OCI-LY7 (cell line): ENCODE measurements around the gene VAMP7. TPM values are rescaled to one million over a fixed set of nuclear protein-coding genes. Genes with fewer than 3 reads are reported as not detected.
A peak's percentile ranks its signal among the peaks of the same experiment; 100 is the strongest.

ENCODE experiments used
- BruUV-seq: library from RNA; stranded (reverse); fragments of 400-500 nt; replicated peaks from 2 replicates; lab custom pipeline; 2021; lab: Mats Ljungman, UMichigan
- CTCF ChIA-PET: fragments of 300-600 bp; sonication (Branson Sonifier 250); formaldehyde crosslinking; loops from one replicate; lab custom pipeline; 2022; ENCODE audit warnings: antibody characterized with exemption; ENCODE audit not compliant: unreplicated experiment; lab: Charles Lee
- POLR2A ChIA-PET: fragments of 300-600 bp; sonication (Branson Sonifier 250); formaldehyde crosslinking; loops from one replicate; lab custom pipeline; 2022; ENCODE audit warnings: antibody characterized with exemption; lab: Charles Lee
- DNase-seq: peaks from one replicate; pipeline ENCODE4 v3.0.0-alpha.2; 2015; ENCODE audit warnings: low spot score
- H2AFZ ChIP-seq: fragments of 200-600 bp; sonication (generic), shearing (Covaris generic); 2 replicates; pipeline ENCODE4 v1.6.1; 2014; ENCODE audit warnings: mild to moderate bottlenecking, antibody characterized with exemption, low read length, moderate library complexity
- H3K27ac ChIP-seq: fragments of 200-600 bp; sonication (generic); 2 replicates; pipeline ENCODE4 v1.5.1; 2014; ENCODE audit warnings: mixed run types, low read depth, mild to moderate bottlenecking, moderate library complexity, low read length, inconsistent platforms; ENCODE audit not compliant: poor library complexity, severe bottlenecking
- H3K36me3 ChIP-seq: fragments of 200-600 bp; sonication (generic); 2 replicates; pipeline ENCODE4 v1.6.1; 2014; ENCODE audit warnings: mild to moderate bottlenecking, antibody characterized with exemption, low read length, moderate library complexity, mixed read lengths; ENCODE audit not compliant: insufficient read depth
- H3K4me1 ChIP-seq: fragments of 200-600 bp; sonication (generic); 2 replicates; pipeline ENCODE4 v1.5.1; 2014; ENCODE audit warnings: mild to moderate bottlenecking, low read length; ENCODE audit not compliant: insufficient read depth, poor library complexity, severe bottlenecking
- H3K4me2 ChIP-seq: fragments of 200-600 bp; sonication (generic); 2 replicates; pipeline ENCODE4 v1.6.1; 2014; ENCODE audit warnings: mild to moderate bottlenecking, low read length
- H3K4me3 ChIP-seq: fragments of 200-600 bp; sonication (generic); 2 replicates; pipeline ENCODE4 v1.5.1; 2014; ENCODE audit warnings: mild to moderate bottlenecking, low read depth, low read length; ENCODE audit not compliant: poor library complexity, severe bottlenecking
- H3K79me2 ChIP-seq: fragments of 200-600 bp; sonication (generic); 2 replicates; pipeline ENCODE4 v1.6.1; 2016; ENCODE audit warnings: low read depth, mild to moderate bottlenecking, low read length, moderate library complexity, mixed read lengths; ENCODE audit not compliant: insufficient read depth
- H3K9me2 ChIP-seq: fragments of 200-600 bp; sonication (generic); 2 replicates; pipeline ENCODE4 v1.6.1; 2016; ENCODE audit warnings: mild to moderate bottlenecking, low read length, mixed read lengths; ENCODE audit not compliant: insufficient read depth
- H3K9me3 ChIP-seq: fragments of 200-600 bp; sonication (generic); 2 replicates; pipeline ENCODE4 v1.6.1; 2014; ENCODE audit warnings: mild to moderate bottlenecking, mixed run types, low read length, mixed read lengths
- H4K20me1 ChIP-seq: fragments of 200-600 bp; sonication (generic); 2 replicates; pipeline ENCODE4 v1.6.1; 2014; ENCODE audit warnings: mild to moderate bottlenecking, antibody characterized with exemption, low read length, moderate library complexity, mixed read lengths; ENCODE audit not compliant: insufficient read depth
- CTCF ChIP-seq: fragments of 200-600 bp; sonication (generic); conservative IDR thresholded peaks from 2 replicates; pipeline ENCODE4 v1.5.1; 2014; ENCODE audit warnings: mild to moderate bottlenecking, antibody characterized with exemption, low read length, moderate library complexity, mixed read lengths
- EZH2phosphoT487 ChIP-seq: fragments of 200-600 bp; sonication (generic); IDR thresholded peaks from 2 replicates; pipeline ENCODE4 v1.6.1; 2018; ENCODE audit warnings: low read depth, borderline replicate concordance, mild to moderate bottlenecking, mixed run types, antibody characterized with exemption, low read length, moderate library complexity, mixed read lengths
- intact Hi-C: fragments of 100-400 bp; cut with micrococcal nuclease; formaldehyde crosslinking; loops from one replicate; pipeline ENCODE4 v1.10.0; 2022; ENCODE audit not compliant: unreplicated experiment
- total RNA-seq, 2 experiments: library from RNA; depleted of rRNA in 1 of 2; stranded (reverse); fragments of >200 nt in 1 of 2; shearing (Covaris generic) in 1 of 2; gene quantifications; 2 replicates each; pipeline ENCODE4 v1.2.3, GENCODE V29; 2014 to 2022

VAMP7 gene
- total RNA-seq, 2 experiments from 2014 or later, result 19.2 to 32.0 TPM

GRCh38 chrX:155938132-155938531 lies 57.0 kb downstream of the VAMP7 start:
- Histone ChIP-seq H4K20me1 (no peaks in the 10 kb centered on the region), H3K27ac (no peak overlapping the region), H3K9me2 (no peaks in the 10 kb centered on the region), H3K4me2 (no peak overlapping the region), H3K79me2 (no peaks in the 10 kb centered on the region), H3K9me3 (no peaks in the 10 kb centered on the region), H2AFZ (no peak overlapping the region), H3K4me3 (no peak overlapping the region), H3K36me3 (peaks cover 18% of the 10 kb centered on the region), H3K4me1 (no peaks in the 10 kb centered on the region)
- ChIA-PET POLR2A (no interaction called here), CTCF (no interaction called here)
- BruUV-seq, result no TSS peak
- TF ChIP-seq EZH2phosphoT487 (no peak), CTCF (no peak)
- intact Hi-C loops, result no loop called here
- DNase-seq, result peak; percentile 5

DNA sequence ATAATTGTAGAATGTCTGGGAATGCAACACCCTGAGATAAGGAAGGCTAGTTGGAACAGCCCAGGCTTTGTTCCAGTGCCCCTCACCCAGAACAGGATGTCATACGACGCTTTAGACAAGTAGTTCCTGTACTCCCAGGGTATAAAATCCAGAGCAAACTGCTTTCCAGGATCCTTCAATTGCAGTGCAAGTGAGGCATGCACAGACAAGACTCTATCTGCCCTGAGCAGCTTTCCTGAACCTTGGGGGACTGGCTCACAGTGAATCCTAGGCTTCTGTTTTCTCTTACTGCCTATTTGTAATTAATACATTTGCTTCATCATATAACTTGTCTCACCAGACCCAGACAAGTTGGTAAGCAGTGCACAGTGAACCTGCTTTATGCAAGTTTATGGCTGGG lies 68.0 kb downstream of the VAMP7 start:
- CTCF ChIA-PET, result no interaction called here
- no TSS peak for BruUV-seq
- H3K4me3 ChIP-seq, result no peak overlapping the region
- 0 out of 2 replicates have a peak, but pooled peaks cover 3% of the 10 kb centered on the region for H3K36me3 ChIP-seq
- no peak overlapping the region for H3K4me2 ChIP-seq
- no peaks in the 10 kb centered on the region for H3K4me1 ChIP-seq
- no peak overlapping the region for H2AFZ ChIP-seq
- no peak for TF ChIP-seq CTCF
- no peak for TF ChIP-seq EZH2phosphoT487
- no peak overlapping the region for H3K27ac ChIP-seq
- POLR2A ChIA-PET, result no interaction called here
- intact Hi-C loops, result no loop called here
- H3K79me2 ChIP-seq, result no peaks in the 10 kb centered on the region
- no peak for DNase-seq
- H3K9me3 ChIP-seq, result no peaks in the 10 kb centered on the region
- H3K9me2 ChIP-seq, result no peaks in the 10 kb centered on the region
- H4K20me1 ChIP-seq, result no peaks in the 10 kb centered on the region

GRCh38 chrX:155951237-155951789 lies 70.2 kb downstream of the VAMP7 start:
- Histone ChIP-seq H3K27ac (no peak overlapping the region), H2AFZ (no peak overlapping the region), H3K4me1 (no peaks in the 10 kb centered on the region), H3K9me2 (no peaks in the 10 kb centered on the region), H3K79me2 (no peaks in the 10 kb centered on the region), H3K4me3 (no peak overlapping the region), H4K20me1 (no peaks in the 10 kb centered on the region), H3K36me3 (no peaks in the 10 kb centered on the region), H3K9me3 (no peaks in the 10 kb centered on the region), H3K4me2 (no peak overlapping the region)
- DNase-seq, result no peak
- intact Hi-C loops, result no loop called here
- BruUV-seq, result no TSS peak
- CTCF ChIA-PET, result no interaction called here
- TF ChIP-seq EZH2phosphoT487, result no peak
- TF ChIP-seq CTCF, result no peak
- POLR2A ChIA-PET, result no interaction called here
